B cell (primary cell): Measurements from ENCODE around the gene SLC43A2. TPM values are rescaled to one million over a fixed set of nuclear protein-coding genes. Genes with fewer than 3 reads are reported as not detected.

Source experiments
- ATAC-seq: fragments of 200-7000 bp; cut with Tn5 transposase; one replicate; pipeline ENCODE4 v1.10.0; 2021; ENCODE audit warnings: low read depth, mild to moderate bottlenecking, moderate number of reproducible peaks, moderate library complexity
- CTCF ChIA-PET: fragments of 350-600 bp; sonication (Branson Sonifier 250); formaldehyde crosslinking; loops from one replicate; lab custom pipeline; 2021; ENCODE audit warnings: antibody characterized with exemption, inconsistent platforms; lab: Charles Lee
- POLR2A ChIA-PET: fragments of 350-600 bp; sonication (Branson Sonifier 250); formaldehyde crosslinking; loops from one replicate; lab custom pipeline; 2021; ENCODE audit warnings: antibody characterized with exemption; lab: Charles Lee
- DNase-seq: peaks from one replicate; pipeline ENCODE4 v3.0.0; 2013
- H2AFZ ChIP-seq: 2 replicates; pipeline ENCODE4 v1.6.1; 2012; ENCODE audit warnings: mild to moderate bottlenecking, low read depth, low read length; ENCODE audit not compliant: insufficient read depth, poor library complexity, severe bottlenecking
- H3K27ac ChIP-seq, 2 donors: 1 replicate in 1 of 2; 2 replicates in 1 of 2; pipeline ENCODE4 v1.5.1; 2012 to 2013; ENCODE audit warnings: low read length in 2 of 2, mild to moderate bottlenecking in 2 of 2, moderate library complexity in 1 of 2
- H3K27me3 ChIP-seq, 4 experiments: fragments of 200-600 bp in 1 of 4; sonication (generic) in 1 of 4; replicated peaks in 1 of 4; 1 replicate in 2 of 4; 2 replicates in 2 of 4; pipeline versions ENCODE4 v1.6.1 to v1.7.0; 2013 to 2016; ENCODE audit warnings: low read length in 3 of 4, mild to moderate bottlenecking in 2 of 4, mixed read lengths in 1 of 4, moderate library complexity in 1 of 4; ENCODE audit not compliant: insufficient read depth in 4 of 4, control insufficient read depth in 3 of 4; ENCODE audit errors: control extremely low read depth in 1 of 4
- H3K36me3 ChIP-seq, 2 experiments: replicated peaks in 1 of 2; 1 replicate in 1 of 2; 2 replicates in 1 of 2; pipeline versions ENCODE4 v1.6.1 to v1.7.1; 2013; ENCODE audit warnings: low read length in 1 of 2; ENCODE audit not compliant: insufficient read depth in 2 of 2, control insufficient read depth in 1 of 2; ENCODE audit errors: control extremely low read depth in 1 of 2, extremely low read depth in 1 of 2
- H3K4me1 ChIP-seq, 2 donors: fragments of 200-600 bp in 1 of 2; sonication (generic) in 1 of 2; 1 replicate in 1 of 2; 2 replicates in 1 of 2; pipeline versions ENCODE4 v1.5.1 to v1.6.1; 2013 to 2017; ENCODE audit warnings: low read length in 2 of 2; ENCODE audit not compliant: control insufficient read depth in 2 of 2, insufficient read depth in 2 of 2
- H3K4me2 ChIP-seq: replicated peaks from 2 replicates; pipeline ENCODE3; 2012; ENCODE audit warnings: mild to moderate bottlenecking, low read depth, low read length; ENCODE audit not compliant: poor library complexity, severe bottlenecking
- H3K4me3 ChIP-seq, 5 experiments: fragments of 200-600 bp in 1 of 5; sonication (generic) in 1 of 5; 1 replicate in 3 of 5; 2 replicates in 2 of 5; pipeline versions ENCODE4 v1.5.1 to v1.7.0; 2011 to 2016; ENCODE audit warnings: low read length in 4 of 5, mild to moderate bottlenecking in 4 of 5, low read depth in 2 of 5, control low read depth in 1 of 5, moderate library complexity in 1 of 5; ENCODE audit not compliant: insufficient read depth in 1 of 5; ENCODE audit errors: control extremely low read depth in 1 of 5, extremely low read depth in 1 of 5
- H3K79me2 ChIP-seq: fragments of 200-600 bp; sonication (generic); one replicate; pipeline ENCODE4 v1.6.0; 2016; ENCODE audit warnings: low read length; ENCODE audit not compliant: control insufficient read depth, insufficient read depth
- H3K9ac ChIP-seq: fragments of 200-600 bp; sonication (generic); 2 replicates; pipeline ENCODE4 v1.6.1; 2017; ENCODE audit warnings: mild to moderate bottlenecking, low read length, moderate library complexity
- H3K9me3 ChIP-seq, 3 donors: one replicate each; pipeline versions ENCODE4 v1.6.1 to v1.7.1; 2013; ENCODE audit warnings: low read length in 2 of 3; ENCODE audit not compliant: control insufficient read depth in 2 of 3, insufficient read depth in 1 of 3; ENCODE audit errors: control extremely low read depth in 1 of 3
- H4K20me1 ChIP-seq: 2 replicates; pipeline ENCODE4 v1.6.0; 2012; ENCODE audit warnings: mild to moderate bottlenecking, low read length; ENCODE audit not compliant: insufficient read depth, control insufficient read depth, poor library complexity, severe bottlenecking
- H3K27ac Mint-ChIP-seq: one replicate; pipeline ENCODE4 v1.8.0; 2021; ENCODE audit warnings: mixed read lengths
- H3K27me3 Mint-ChIP-seq: one replicate; pipeline ENCODE4 v1.8.0; 2021; ENCODE audit warnings: mixed read lengths
- H3K4me1 Mint-ChIP-seq: one replicate; pipeline ENCODE4 v1.8.0; 2021; ENCODE audit warnings: mixed read lengths
- H3K4me3 Mint-ChIP-seq: one replicate; pipeline ENCODE4 v1.8.0; 2021; ENCODE audit warnings: mixed read lengths
- H3K9me3 Mint-ChIP-seq: one replicate; pipeline ENCODE4 v1.8.0; 2022; ENCODE audit warnings: mixed read lengths; ENCODE audit not compliant: insufficient read depth
- EZH2 ChIP-seq: IDR thresholded peaks from 2 replicates; pipeline ENCODE4 v1.6.1; 2012; ENCODE audit warnings: borderline replicate concordance, low read depth, mild to moderate bottlenecking, moderate library complexity, low read length; ENCODE audit not compliant: insufficient read depth, poor library complexity, severe bottlenecking
- WGBS: methylation state at CpG from one replicate; pipeline ENCODE4 v1.1.5; 2013; ENCODE audit warnings: missing lambda C conversion rate; ENCODE audit not compliant: insufficient coverage; 5-methylcytosine and 5-hydroxymethylcytosine counted together
- intact Hi-C: fragments of 100-400 bp; cut with micrococcal nuclease; formaldehyde crosslinking; loops from one replicate; pipeline ENCODE4 v1.10.0; 2022
- polyA plus RNA-seq: library from polyadenylated mRNA; depleted of rRNA; stranded (reverse); fragments of >200 nt; gene quantifications from 2 replicates; pipeline ENCODE4 v1.2.3, GENCODE V29; 2012
- total RNA-seq, 2 donors: library from RNA; stranded (reverse); fragments of 120-200 nt in 1 of 2; gene quantifications; 1 replicate in 1 of 2; 2 replicates in 1 of 2; pipeline versions ENCODE4 v1.2.3 to v1.2.4, GENCODE V29; 2013 to 2022
- TF ChIP-seq, protein P1 (sequence below): fragments of 200-600 bp; IDR thresholded peaks from one replicate; pipeline ENCODE4 v1.8.0; 2022; ENCODE audit warnings: antibody characterized with exemption, mild to moderate bottlenecking

SLC43A2 gene
- total and polyA plus RNA-seq, 2 donors (not counting 1 experiment from before 2014, with no cell fraction given): 26.2 to 204 TPM

DNA sequence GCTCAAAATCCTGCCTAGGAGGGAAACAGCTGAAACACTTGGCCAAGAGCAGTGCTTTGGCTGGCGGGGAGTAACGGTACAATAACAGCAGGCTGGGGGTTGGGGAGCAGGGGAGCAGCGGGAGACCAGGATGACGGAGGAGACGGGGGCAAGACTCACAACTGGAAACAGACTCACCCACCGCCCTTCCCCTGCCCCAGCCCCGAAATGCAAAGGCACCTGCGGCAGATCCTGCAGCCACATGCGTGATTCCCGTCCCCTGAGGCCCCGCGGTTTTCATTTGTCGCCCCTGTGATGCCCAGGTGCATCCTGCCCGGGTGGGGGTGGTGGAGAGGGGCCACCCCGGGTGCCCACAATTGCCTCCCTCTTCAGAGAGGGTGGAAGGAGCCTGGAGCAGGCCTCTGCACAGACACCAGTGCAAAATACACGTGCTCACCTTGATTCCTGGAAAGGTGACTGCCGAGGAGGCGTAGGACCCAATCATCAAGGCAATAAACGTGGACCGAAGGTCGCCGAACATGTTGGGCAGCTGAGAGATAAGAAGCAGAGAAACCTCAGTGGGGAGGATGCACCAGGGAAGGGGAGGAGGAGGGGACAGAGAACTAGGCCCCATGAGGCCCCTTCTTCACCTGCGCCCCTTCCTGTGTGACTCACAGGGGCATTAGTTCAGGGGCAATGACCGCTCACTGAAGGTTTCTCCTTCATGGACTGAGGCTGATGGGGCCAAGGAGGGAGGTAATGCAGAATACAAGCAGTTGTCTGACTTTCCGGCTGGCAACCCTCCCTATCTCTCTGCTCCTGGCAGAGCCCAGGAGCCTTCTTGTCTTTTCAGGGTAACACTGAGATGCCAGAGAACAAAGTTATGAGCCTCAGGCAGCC lies 35.6 kb downstream of the SLC43A2 start:
- Mint-ChIP-seq H3K4me1 (peaks cover 31% of the 10 kb centered on the region), H3K4me3 (peak overlapping the region; percentile 91), H3K27me3 (no peaks in the 10 kb centered on the region), H3K9me3 (no peaks in the 10 kb centered on the region), H3K27ac (peak overlapping the region; percentile 97)
- Histone ChIP-seq H4K20me1 (peaks cover 10% of the 10 kb centered on the region), H3K4me2 (peak overlapping the region; percentile 69), H3K27ac (peak overlapping the region; percentile 72 to 84), H3K36me3 (peaks cover 0 to 23% of the 10 kb centered on the region in 2 experiments), H3K4me3 (peak overlapping the region in 4 of 5 experiments; percentile 10 to 35 (median 22)), H3K27me3 (no peaks in the 10 kb centered on the region), H3K4me1 (peaks cover 24 to 37% of the 10 kb centered on the region in 2 donors), H3K79me2 (peaks cover 13% of the 10 kb centered on the region), H3K9ac (peak overlapping the region; percentile 44), H2AFZ (no peak overlapping the region), H3K9me3 (no peaks in the 10 kb centered on the region)
- ChIA-PET CTCF (interaction anchor here (1.1 to 5.3 kb wide), 7 partner anchors 15 to 37 kb away, joined by 3 to 29 read pairs (median 6); no protein-coding TSS in a partner anchor), POLR2A (interaction anchor here (0.6 to 4.6 kb wide), 12 partner anchors 9 to 139 kb away, joined by 3 to 67 read pairs (median 4); partner anchors contain the start of genes RILP and SLC43A2)
- ATAC-seq (peak; percentile 82), DNase-seq (peak; percentile 95)
- intact Hi-C loops: loop anchor here (1.0 to 2.0 kb wide), 5 partner anchors 14 to 364 kb away; partner anchors contain the start of gene SLC43A2
- 1% methylated on average over 15 of the region's 25 CpGs for WGBS
- TF ChIP-seq, protein P1, sequence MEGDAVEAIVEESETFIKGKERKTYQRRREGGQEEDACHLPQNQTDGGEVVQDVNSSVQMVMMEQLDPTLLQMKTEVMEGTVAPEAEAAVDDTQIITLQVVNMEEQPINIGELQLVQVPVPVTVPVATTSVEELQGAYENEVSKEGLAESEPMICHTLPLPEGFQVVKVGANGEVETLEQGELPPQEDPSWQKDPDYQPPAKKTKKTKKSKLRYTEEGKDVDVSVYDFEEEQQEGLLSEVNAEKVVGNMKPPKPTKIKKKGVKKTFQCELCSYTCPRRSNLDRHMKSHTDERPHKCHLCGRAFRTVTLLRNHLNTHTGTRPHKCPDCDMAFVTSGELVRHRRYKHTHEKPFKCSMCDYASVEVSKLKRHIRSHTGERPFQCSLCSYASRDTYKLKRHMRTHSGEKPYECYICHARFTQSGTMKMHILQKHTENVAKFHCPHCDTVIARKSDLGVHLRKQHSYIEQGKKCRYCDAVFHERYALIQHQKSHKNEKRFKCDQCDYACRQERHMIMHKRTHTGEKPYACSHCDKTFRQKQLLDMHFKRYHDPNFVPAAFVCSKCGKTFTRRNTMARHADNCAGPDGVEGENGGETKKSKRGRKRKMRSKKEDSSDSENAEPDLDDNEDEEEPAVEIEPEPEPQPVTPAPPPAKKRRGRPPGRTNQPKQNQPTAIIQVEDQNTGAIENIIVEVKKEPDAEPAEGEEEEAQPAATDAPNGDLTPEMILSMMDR: no peak
- TF ChIP-seq EZH2: no peak
